ENCODE data around the gene ZBTB49.
"Not testable (repeated sequence)": the region's sequence is repeated elsewhere in the genome, so short reads cannot be mapped to it uniquely, and the experiment has no call there.

ZBTB49 gene

DNA sequence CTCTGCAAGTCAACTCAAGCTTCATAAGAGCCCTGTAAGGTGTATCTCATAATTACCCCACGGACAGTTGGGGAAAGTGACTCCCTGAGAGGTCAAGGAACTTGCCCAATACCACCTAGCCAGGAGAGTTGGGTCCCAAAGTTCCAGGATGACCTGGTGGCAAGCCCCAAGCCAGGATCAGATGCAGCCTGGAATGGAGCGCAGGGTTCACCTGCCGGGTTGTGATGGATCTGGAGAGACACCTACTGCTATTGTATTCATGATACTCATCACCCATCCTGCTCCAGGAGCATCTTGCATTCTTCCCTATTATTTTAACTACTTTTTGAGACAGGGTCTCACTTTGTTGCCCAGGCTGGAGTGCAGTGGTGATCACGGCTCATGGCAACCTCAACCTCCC lies 36.1 kb downstream of the ZBTB49 start:
- no peak for DNase-seq (ENCODE audit: low read depth)

GRCh38 chr4:4327652-4328121 lies 37.6 kb downstream of the ZBTB49 start:
- no peak for DNase-seq (ENCODE audit: low read depth)

DNA sequence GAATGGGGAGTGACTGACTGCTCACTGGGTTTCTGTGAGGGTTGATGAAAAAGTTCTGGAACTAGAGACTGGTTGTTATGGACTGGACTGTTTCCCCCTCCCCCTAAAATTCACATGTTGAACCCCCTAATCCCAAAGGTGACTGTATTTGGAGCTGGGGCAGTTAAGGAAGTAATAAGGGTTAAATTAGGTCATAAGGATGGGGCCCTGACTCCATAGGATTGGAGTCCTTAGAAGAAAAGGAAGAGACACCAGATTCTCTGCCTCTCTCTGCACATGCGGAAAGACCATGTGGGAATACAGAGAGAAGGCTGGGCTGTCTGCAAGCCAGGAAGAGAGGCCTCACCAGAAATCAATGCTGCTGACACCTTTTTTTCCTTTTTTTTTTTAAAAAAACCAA lies 38.2 kb downstream of the ZBTB49 start:
- no peak for DNase-seq (ENCODE audit: low read depth)

GRCh38 chr4:4328840-4329239 lies 38.8 kb downstream of the ZBTB49 start:
- DNase-seq (ENCODE audit: low read depth) = no peak

DNA sequence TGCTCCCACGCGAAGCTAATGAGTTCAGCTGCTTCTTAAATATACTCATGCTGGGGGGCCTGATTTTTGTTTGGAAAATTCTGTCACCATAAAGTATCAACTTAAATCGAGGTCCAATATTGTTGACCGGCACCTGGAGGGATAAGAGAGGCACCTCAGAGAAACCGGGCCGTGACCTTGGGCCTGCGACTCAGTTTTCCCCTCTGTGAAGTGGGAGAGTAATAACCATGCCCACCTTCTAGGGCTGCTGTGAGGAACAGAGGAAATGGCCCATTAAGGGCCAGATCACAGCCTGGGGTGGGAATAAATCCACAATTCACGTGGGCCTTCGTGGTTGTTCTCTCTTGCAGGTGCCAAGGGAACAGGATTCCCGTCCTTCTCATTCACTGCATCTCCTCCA lies 39.4 kb downstream of the ZBTB49 start:
- DNase-seq (ENCODE audit: low read depth) = no peak

DNA sequence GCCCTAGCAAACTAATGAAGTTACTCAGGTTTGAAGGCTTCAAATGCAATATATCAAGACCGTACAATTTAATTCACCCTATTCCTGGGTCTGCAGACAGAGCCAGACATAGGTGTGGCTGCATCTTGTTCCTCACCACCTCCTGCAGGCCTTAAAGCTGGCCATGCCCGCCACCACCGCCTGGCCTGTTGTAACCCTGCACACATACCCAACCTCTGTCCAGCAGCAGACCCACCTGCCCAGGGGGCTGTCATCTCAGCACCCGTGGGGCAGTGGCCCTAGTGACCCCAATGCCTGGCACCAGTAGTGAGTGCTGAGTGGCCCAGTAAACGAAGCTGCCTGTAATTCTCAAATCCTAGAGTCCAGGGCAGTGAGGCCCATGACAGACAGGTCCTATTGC lies 40.7 kb downstream of the ZBTB49 start:
- DNase-seq (ENCODE audit: low read depth) = no peak

- DNase-seq (ENCODE audit: low read depth) = no peak
These were observed 42.5 kb downstream of the ZBTB49 start for GRCh38 chr4:4332529-4332928.

DNA sequence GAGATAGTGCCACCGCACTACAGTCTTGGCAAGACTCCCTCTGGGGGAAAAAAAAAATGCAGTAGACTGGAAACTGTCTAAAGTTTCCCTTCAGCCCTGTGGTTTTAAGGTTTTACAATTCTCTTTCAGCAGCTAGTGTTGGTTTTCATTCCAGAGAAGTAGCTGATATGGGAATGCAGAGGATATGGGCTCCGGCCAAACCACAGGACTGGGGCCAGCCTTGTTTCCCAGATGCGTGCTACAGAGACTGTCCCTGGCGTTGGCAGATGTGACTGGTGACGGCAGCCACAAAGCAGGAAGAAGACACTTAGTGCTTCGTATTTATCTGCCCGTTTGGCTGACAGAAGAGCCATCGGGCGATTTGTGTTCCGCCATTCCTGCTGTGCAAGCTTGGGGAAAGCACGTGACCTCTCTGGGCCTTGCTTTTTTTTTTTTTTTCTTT lies 43.2 kb downstream of the ZBTB49 start:
- DNase-seq (ENCODE audit: low read depth) = peak; percentile 95

GRCh38 chr4:4334798-4335520 lies 44.9 kb downstream of the ZBTB49 start:
- DNase-seq (ENCODE audit: low read depth) = peak; percentile 51

DNA sequence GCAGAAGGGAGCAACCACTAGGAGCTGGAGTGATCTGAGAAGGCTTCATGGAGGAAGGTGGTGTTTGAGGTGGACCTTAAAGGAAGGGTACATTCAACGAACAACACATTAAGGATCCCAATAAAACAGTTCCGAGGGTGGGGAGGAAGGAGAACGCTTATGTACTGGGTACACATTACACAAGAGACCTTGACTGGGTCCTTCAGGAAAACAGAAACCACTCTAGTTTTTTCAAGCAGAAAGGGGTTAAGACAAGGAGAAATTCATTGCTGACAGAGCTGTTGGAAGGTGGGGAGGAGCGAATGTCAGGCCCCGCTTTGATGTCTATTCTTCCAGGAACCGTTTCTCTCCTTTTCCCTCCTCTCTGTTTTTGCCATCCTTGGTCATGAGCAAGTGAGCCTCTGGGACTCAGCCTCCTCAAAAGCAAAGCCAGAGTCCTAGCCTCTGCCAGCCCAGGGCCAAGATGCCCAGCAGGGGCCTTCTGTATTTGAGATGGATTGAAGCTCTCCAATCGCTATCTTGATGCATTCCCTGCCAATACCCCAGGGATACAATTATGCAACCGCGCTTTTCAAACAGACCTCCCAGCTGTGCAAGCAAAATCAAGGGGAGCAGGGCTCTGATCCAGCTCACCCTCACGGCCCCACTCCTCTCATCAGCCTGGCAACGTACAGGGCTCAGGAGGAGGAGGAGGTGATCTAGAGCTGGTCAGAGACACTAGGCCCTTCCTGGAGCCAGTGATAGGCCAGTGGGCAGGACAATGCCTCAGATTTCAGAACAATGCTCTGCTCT lies 48.4 kb downstream of the ZBTB49 start:
- peak; percentile 42 for DNase-seq (ENCODE audit: low read depth)

DNA sequence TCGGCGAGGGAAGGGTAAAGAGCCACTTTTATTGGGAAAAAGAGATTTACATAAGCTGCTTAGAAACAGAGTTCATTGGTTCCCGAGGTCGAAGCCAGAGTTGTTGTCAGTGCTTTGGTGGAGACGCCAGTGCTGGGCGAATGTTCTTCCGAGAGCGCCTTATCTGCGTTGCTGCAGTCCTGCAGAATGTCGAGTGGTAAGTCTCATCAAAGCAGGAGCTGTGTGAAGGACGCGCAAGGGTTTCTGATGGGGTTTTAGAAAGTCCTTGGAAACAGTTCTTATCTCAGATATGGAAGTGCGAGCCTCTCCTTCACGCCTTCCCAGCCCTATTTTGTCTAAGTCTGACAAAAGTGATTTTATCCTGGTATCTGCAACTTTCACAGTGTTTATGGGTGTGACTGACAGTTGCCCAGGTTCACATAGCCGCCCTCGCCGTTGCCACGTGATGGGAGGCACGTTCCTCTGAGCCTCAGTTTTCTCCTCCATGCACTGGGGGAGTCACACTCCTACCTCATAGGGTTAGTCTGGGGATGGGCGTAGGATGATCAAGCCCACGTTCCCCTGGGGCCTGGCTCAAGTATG lies 49.5 kb downstream of the ZBTB49 start:
- peak; percentile 99 for DNase-seq (ENCODE audit: low read depth)

- DNase-seq (ENCODE audit: low read depth) = no peak
These were observed 52.0 kb downstream of the ZBTB49 start for GRCh38 chr4:4341861-4342650.

GRCh38 chr4:4343038-4343437 lies 53.0 kb downstream of the ZBTB49 start:
- DNase-seq (ENCODE audit: low read depth) = no peak

GRCh38 chr4:4344915-4345527 lies 55.0 kb downstream of the ZBTB49 start:
- DNase-seq (ENCODE audit: low read depth) = no peak

- no peak for DNase-seq (ENCODE audit: low read depth)
These were observed 57.5 kb downstream of the ZBTB49 start for GRCh38 chr4:4347585-4347984.

GRCh38 chr4:4348585-4348984 lies 58.5 kb downstream of the ZBTB49 start:
- DNase-seq (ENCODE audit: low read depth) = not testable (repeated sequence)

GRCh38 chr4:4349867-4350266 lies 59.8 kb downstream of the ZBTB49 start:
- DNase-seq (ENCODE audit: low read depth) = no peak

GRCh38 chr4:4350909-4351308 lies 60.9 kb downstream of the ZBTB49 start:
- no peak for DNase-seq (ENCODE audit: low read depth)

DNA sequence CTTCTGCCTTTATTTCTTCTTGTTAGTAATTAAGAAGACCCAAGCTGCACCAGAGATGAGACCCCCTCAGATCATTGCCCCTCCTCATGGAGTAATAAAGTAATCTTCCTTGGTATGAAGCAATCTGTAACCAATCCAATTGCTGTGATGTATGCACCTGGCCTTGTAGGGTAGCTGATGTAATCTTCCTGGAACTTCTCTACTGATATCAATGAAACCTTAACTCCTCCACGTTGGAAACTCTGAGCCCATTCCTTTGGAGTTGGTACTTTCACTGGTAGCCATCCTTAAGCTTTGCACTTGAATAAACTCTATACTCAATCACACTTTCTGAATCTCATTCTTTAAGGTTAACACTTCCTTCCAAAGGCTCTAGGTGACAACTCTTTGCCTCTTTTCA lies 65.3 kb downstream of the ZBTB49 start:
- DNase-seq (ENCODE audit: low read depth) = peak; percentile 83

DNA sequence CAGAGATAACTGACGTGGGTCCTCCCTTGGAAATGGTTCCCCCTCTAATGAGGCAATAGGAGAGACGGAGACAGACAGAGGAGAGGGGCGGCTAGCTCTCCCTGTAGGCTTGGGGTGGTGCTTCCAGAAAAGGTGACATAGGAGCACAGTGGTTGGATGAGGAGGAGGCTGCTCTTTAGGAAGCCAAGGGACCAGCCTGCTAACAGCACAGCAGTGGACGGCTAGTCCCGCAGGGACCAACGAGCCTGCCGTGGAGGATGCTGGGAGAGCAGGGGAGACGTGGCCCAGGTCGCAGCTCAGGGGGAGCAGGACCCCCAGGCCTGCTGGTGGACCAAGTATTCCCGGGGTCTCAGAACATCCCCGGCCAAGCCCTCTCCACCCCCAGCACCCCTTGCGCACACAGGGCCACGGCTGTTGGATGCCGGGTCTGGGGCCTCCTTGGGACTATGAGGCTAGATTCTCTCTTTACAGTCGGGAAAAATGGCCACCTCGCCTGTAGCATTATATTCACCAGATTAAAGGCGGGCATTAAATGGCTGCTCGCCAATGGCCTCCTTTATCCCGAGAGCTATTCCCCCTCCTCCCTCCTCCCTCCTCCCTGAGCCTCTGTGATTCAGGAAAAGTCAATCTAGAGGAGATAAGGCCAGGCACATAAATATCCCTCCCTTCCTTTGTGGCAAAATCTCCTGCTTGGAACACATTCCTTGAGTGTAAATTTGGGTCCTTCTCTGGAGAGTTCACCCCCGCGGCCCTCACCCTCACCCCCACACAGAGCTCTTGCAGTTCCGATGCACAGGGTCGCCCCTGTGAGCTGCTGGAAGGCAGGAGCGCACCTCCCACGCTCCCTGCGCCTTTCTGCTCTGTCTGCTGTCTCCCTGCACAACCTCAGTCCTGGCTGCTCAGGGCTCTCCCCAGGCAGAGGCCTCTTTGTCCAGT lies 66.3 kb downstream of the ZBTB49 start:
- peak; percentile 98 for DNase-seq (ENCODE audit: low read depth)

All from amniotic epithelial cell (primary cell).